OCI-LY7 (cell line): ENCODE measurements around the gene DYNC1I1. TPM values are rescaled to one million over a fixed set of nuclear protein-coding genes. Genes with fewer than 3 reads are reported as not detected.

ENCODE experiments used
- BruUV-seq: library from RNA; stranded (reverse); fragments of 400-500 nt; replicated peaks from 2 replicates; lab custom pipeline; 2021; lab: Mats Ljungman, UMichigan
- CTCF ChIA-PET: fragments of 300-600 bp; sonication (Branson Sonifier 250); formaldehyde crosslinking; loops from one replicate; lab custom pipeline; 2022; ENCODE audit warnings: antibody characterized with exemption; ENCODE audit not compliant: unreplicated experiment; lab: Charles Lee
- POLR2A ChIA-PET: fragments of 300-600 bp; sonication (Branson Sonifier 250); formaldehyde crosslinking; loops from one replicate; lab custom pipeline; 2022; ENCODE audit warnings: antibody characterized with exemption; lab: Charles Lee
- DNase-seq: peaks from one replicate; pipeline ENCODE4 v3.0.0-alpha.2; 2015; ENCODE audit warnings: low spot score
- H2AFZ ChIP-seq: fragments of 200-600 bp; sonication (generic), shearing (Covaris generic); 2 replicates; pipeline ENCODE4 v1.6.1; 2014; ENCODE audit warnings: mild to moderate bottlenecking, antibody characterized with exemption, low read length, moderate library complexity
- H3K27ac ChIP-seq: fragments of 200-600 bp; sonication (generic); 2 replicates; pipeline ENCODE4 v1.5.1; 2014; ENCODE audit warnings: mixed run types, low read depth, mild to moderate bottlenecking, moderate library complexity, low read length, inconsistent platforms; ENCODE audit not compliant: poor library complexity, severe bottlenecking
- H3K36me3 ChIP-seq: fragments of 200-600 bp; sonication (generic); 2 replicates; pipeline ENCODE4 v1.6.1; 2014; ENCODE audit warnings: mild to moderate bottlenecking, antibody characterized with exemption, low read length, moderate library complexity, mixed read lengths; ENCODE audit not compliant: insufficient read depth
- H3K4me1 ChIP-seq: fragments of 200-600 bp; sonication (generic); 2 replicates; pipeline ENCODE4 v1.5.1; 2014; ENCODE audit warnings: mild to moderate bottlenecking, low read length; ENCODE audit not compliant: insufficient read depth, poor library complexity, severe bottlenecking
- H3K4me2 ChIP-seq: fragments of 200-600 bp; sonication (generic); 2 replicates; pipeline ENCODE4 v1.6.1; 2014; ENCODE audit warnings: mild to moderate bottlenecking, low read length
- H3K4me3 ChIP-seq: fragments of 200-600 bp; sonication (generic); 2 replicates; pipeline ENCODE4 v1.5.1; 2014; ENCODE audit warnings: mild to moderate bottlenecking, low read depth, low read length; ENCODE audit not compliant: poor library complexity, severe bottlenecking
- H3K79me2 ChIP-seq: fragments of 200-600 bp; sonication (generic); 2 replicates; pipeline ENCODE4 v1.6.1; 2016; ENCODE audit warnings: low read depth, mild to moderate bottlenecking, low read length, moderate library complexity, mixed read lengths; ENCODE audit not compliant: insufficient read depth
- H3K9me2 ChIP-seq: fragments of 200-600 bp; sonication (generic); 2 replicates; pipeline ENCODE4 v1.6.1; 2016; ENCODE audit warnings: mild to moderate bottlenecking, low read length, mixed read lengths; ENCODE audit not compliant: insufficient read depth
- H3K9me3 ChIP-seq: fragments of 200-600 bp; sonication (generic); 2 replicates; pipeline ENCODE4 v1.6.1; 2014; ENCODE audit warnings: mild to moderate bottlenecking, mixed run types, low read length, mixed read lengths
- H4K20me1 ChIP-seq: fragments of 200-600 bp; sonication (generic); 2 replicates; pipeline ENCODE4 v1.6.1; 2014; ENCODE audit warnings: mild to moderate bottlenecking, antibody characterized with exemption, low read length, moderate library complexity, mixed read lengths; ENCODE audit not compliant: insufficient read depth
- EZH2phosphoT487 ChIP-seq: fragments of 200-600 bp; sonication (generic); IDR thresholded peaks from 2 replicates; pipeline ENCODE4 v1.6.1; 2018; ENCODE audit warnings: low read depth, borderline replicate concordance, mild to moderate bottlenecking, mixed run types, antibody characterized with exemption, low read length, moderate library complexity, mixed read lengths
- intact Hi-C: fragments of 100-400 bp; cut with micrococcal nuclease; formaldehyde crosslinking; loops from one replicate; pipeline ENCODE4 v1.10.0; 2022; ENCODE audit not compliant: unreplicated experiment
- total RNA-seq, 2 experiments: library from RNA; depleted of rRNA in 1 of 2; stranded (reverse); fragments of >200 nt in 1 of 2; shearing (Covaris generic) in 1 of 2; gene quantifications; 2 replicates each; pipeline ENCODE4 v1.2.3, GENCODE V29; 2014 to 2022
- TF ChIP-seq, protein P1 (sequence below): fragments of 200-600 bp; sonication (generic); conservative IDR thresholded peaks from 2 replicates; pipeline ENCODE4 v1.5.1; 2014; ENCODE audit warnings: mild to moderate bottlenecking, antibody characterized with exemption, low read length, moderate library complexity, mixed read lengths

The DYNC1I1 gene
- total RNA-seq, 2 experiments from 2014 or later = not detected

DNA sequence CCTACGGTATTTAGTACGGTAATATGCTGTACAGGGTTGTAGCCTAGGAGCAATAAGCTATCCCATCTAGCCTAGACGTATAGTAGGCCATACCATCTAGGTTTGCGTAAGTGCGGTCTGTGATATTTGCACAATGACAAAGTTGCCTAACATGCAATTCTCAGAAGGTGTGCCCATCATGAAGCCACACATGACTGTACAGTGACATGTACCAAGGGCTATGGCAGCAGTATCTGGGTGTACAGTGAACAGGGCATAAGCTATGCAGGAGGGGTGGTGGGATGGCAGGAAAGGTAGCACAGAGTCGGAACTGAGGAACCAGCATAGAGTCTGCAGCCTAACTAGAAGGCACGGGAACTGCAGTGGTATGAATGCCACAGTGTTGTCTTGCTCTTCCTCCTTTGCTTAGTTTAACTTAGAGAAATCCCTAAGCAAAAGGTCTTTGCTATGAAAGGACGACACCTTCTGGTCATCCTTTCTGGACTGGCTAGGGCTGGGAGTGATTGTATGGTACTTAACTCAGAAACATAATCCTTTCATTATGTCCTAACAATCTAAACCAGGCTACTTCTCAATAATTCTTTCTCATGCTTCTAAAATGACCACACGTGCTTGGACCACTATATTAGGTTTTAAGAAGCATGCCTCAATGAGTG lies 93.5 kb downstream of the DYNC1I1 start:
- DNase-seq = no peak
- no peaks in the 10 kb centered on the region for H3K4me1 ChIP-seq
- no peaks in the 10 kb centered on the region for H3K9me2 ChIP-seq
- H3K36me3 ChIP-seq = no peaks in the 10 kb centered on the region
- no peak overlapping the region for H3K4me2 ChIP-seq
- no peaks in the 10 kb centered on the region for H3K9me3 ChIP-seq
- no peaks in the 10 kb centered on the region for H3K79me2 ChIP-seq
- CTCF ChIA-PET = no interaction called here
- no peaks in the 10 kb centered on the region for H4K20me1 ChIP-seq
- intact Hi-C loops = no loop called here
- H3K4me3 ChIP-seq = no peak overlapping the region
- BruUV-seq = no TSS peak
- H2AFZ ChIP-seq = no peak overlapping the region
- no peak overlapping the region for H3K27ac ChIP-seq
- no peak for TF ChIP-seq EZH2phosphoT487
- TF ChIP-seq, protein P1, sequence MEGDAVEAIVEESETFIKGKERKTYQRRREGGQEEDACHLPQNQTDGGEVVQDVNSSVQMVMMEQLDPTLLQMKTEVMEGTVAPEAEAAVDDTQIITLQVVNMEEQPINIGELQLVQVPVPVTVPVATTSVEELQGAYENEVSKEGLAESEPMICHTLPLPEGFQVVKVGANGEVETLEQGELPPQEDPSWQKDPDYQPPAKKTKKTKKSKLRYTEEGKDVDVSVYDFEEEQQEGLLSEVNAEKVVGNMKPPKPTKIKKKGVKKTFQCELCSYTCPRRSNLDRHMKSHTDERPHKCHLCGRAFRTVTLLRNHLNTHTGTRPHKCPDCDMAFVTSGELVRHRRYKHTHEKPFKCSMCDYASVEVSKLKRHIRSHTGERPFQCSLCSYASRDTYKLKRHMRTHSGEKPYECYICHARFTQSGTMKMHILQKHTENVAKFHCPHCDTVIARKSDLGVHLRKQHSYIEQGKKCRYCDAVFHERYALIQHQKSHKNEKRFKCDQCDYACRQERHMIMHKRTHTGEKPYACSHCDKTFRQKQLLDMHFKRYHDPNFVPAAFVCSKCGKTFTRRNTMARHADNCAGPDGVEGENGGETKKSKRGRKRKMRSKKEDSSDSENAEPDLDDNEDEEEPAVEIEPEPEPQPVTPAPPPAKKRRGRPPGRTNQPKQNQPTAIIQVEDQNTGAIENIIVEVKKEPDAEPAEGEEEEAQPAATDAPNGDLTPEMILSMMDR = no peak
- POLR2A ChIA-PET = no interaction called here

GRCh38 chr7:95867309-95867708 lies 95.0 kb downstream of the DYNC1I1 start:
- CTCF ChIA-PET = no interaction called here

More at GRCh38 chr7:95867309-95867708, 95.0 kb downstream of the DYNC1I1 start:
- no peak for DNase-seq
- Histone ChIP-seq H3K9me2 (no peaks in the 10 kb centered on the region), H3K27ac (no peak overlapping the region), H3K79me2 (no peaks in the 10 kb centered on the region), H3K36me3 (no peaks in the 10 kb centered on the region), H3K4me2 (no peak overlapping the region), H3K9me3 (no peaks in the 10 kb centered on the region), H2AFZ (no peak overlapping the region), H3K4me3 (no peak overlapping the region), H4K20me1 (no peaks in the 10 kb centered on the region), H3K4me1 (no peaks in the 10 kb centered on the region)
- POLR2A ChIA-PET = no interaction called here
- BruUV-seq = no TSS peak
- intact Hi-C loops = no loop called here
- TF ChIP-seq, protein P1 = no peak
- no peak for TF ChIP-seq EZH2phosphoT487
